NCI-H526 (cell line): ENCODE results near the gene TSHR.
A peak's percentile ranks its signal among the peaks of the same experiment; 100 is the strongest.

Experiments
- DNase-seq, 2 experiments: peaks; one replicate each; lab custom pipeline; 2025; lab: John Stamatoyannopoulos, UW

TSHR gene

DNA sequence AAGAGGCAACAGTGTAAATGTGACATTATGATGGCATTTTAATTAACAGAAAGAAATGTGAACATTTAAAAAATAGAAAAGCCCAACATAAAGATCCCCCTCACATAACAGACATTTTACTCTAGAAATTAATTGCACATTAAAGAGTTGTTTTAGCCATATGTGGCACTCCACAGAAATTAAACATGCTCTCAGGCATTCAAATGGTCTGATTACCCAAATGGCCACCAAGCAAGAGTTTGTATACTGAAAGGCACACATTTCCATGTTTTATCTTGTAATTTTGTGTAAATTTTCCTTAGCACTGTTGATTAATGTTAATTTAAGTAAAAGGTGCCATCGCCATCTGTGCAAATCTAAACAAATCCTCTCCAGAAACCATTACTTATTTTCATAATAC lies 221.8 kb downstream of the TSHR start:
- peak; percentile 29 to 38 for DNase-seq

DNA sequence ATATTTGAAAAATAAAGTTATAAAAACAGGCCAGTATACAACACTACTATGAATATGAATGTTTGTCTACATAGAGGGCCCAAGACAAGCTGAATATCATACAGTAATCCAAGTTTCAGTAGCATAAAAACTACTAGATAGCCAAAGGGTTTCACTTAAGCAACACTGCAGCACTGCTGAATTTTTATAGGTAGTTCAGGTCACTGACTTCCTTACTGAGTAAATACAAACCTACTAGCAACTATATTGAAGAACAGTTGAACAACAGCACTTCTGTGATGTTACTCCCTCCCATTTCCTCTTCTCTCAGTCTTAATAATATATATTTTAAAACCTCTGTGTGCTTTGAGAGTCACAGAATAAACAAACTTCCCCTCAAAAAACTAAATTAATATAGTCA lies 222.6 kb downstream of the TSHR start:
- peak in 1 of 2 experiments; percentile 5 for DNase-seq

DNA sequence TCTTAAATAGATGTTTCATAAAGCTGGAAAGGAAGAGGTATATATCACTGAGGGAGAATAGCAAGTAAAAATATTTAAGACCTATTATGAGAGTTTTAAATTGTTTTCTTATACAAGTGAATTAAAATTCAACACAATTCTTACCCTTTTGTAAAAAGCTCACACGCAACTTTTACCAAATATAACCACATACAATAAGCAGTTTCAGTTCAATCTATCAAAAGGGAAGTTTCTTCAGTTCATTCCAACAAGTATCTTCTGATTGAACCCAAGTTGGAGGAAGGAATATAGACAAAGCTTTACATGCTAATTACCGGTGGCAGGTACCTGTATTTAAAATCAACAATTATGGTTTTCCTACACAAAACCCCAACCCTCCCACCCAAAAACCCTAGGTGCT lies 224.2 kb downstream of the TSHR start:
- DNase-seq, result no peak

DNA sequence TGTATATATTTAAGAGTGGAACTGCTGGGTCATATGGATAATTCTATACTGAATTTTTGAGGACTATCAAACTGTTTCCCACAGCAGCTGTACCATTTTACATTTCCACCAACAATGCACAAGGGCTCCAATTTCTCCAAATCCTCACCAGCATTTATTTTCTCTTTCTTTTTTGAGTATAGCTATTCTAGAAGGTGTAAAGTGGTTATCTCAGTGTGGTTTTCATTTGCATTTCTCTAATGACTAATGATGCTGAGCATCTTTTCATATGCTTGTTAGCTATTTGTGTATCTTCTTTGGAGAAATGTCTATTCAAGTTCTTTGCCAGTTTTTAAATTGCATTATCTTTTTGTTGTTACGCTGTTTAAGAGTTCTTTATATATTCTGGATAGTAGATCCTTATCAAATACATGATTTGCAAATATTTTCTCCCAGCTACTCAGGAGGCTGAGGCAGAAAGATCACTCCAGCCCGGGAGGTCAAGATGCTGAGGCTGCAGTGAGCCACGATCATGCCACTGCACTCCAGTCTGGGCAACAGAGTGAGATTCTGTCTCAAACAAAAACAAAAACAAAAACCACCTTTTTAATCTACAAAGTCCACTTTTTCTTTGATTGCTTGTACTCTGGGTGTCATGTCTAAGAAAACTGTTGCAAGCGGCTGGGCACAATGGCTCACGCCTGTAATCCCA lies 232.6 kb downstream of the TSHR start:
- DNase-seq, result no peak

DNA sequence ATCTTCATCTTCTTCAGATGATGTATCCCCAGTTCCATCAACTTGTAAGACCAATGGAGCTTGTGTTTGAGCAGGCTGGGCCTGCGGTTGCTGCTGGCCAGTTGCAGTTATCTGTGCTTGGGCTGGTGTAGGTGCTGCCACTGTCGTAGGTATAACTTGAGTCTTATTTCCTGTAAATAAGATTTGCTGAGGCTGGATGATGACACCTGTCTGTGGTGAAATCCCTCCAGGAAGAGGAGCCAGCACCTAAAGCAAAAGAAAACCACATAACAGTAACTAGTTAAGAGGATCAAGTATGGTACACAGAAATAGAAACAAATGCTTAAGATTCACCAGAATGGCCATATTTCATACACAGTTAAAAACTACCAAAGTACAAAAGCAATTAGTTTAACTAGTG lies 237.2 kb downstream of the TSHR start:
- DNase-seq, result no peak

DNA sequence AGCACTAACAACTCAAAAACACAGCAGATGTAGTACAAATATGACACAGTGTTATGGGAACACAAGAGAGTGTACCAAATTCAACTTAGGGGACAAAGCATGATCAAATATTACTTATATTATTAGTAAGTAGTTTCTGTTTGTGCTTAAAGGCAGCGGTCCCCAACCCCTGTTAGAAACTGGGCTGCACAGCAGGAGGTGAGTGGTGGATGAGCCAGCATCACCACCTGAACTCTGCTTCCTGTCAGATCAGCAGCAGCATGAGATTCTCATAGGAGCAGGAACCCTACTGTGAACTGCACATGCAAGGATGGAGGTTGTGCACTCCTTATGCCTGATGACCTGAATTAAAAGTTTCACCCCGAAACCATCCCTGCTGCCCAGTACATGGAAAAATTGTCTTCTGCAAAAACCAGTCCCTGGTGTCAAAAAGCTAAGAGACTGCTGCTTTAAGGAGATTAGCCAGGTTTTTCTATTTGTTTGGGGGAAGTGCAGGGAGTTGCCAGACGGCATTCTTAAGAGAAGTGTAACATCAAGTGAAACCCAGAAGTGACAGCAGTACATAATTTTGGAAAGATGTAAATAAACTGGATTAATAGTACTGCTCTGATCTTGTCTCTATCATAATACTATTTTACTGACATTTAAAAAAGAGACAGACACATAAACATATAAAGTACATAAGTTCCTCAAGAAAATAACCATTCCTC lies 238.7 kb downstream of the TSHR start:
- no peak for DNase-seq
